SK-N-SH (cell line): ENCODE measurements around the gene SLC24A3. TPM values are rescaled to one million over a fixed set of nuclear protein-coding genes. Genes with fewer than 3 reads are reported as not detected.
A peak's percentile ranks its signal among the peaks of the same experiment; 100 is the strongest.

Experiments
- CTCF ChIA-PET: fragments of 300-600, 350-600 bp; formaldehyde crosslinking; extraction: SDS; loops from one replicate; lab custom pipeline; 2021; lab: Yijun Ruan, JAX
- POLR2A ChIA-PET: fragments of 350-600 bp; sonication (Branson Sonifier 250); formaldehyde crosslinking; extraction: SDS; loops from one replicate; lab custom pipeline; 2020; ENCODE audit warnings: antibody characterized with exemption, inconsistent platforms; lab: Yijun Ruan, JAX
- DNase-seq: peaks from one replicate; pipeline ENCODE4 v3.0.0; 2012
- H2AFZ ChIP-seq: fragments of 200-600 bp; sonication (generic); 2 replicates; pipeline ENCODE4 v1.8.1; 2016; ENCODE audit warnings: antibody characterized with exemption, mild to moderate bottlenecking, low read depth
- H3F3A ChIP-seq: fragments of 200-600 bp; sonication (generic); replicated peaks from 2 replicates; pipeline ENCODE3; 2016; ENCODE audit warnings: antibody characterized with exemption, mild to moderate bottlenecking; ENCODE audit not compliant: insufficient read depth
- H3K27ac ChIP-seq, 2 experiments: fragments of 200-500 bp in 1 of 2; fragments of 200-600 bp in 1 of 2; sonication (Bioruptor generic) in 1 of 2; sonication (generic), shearing (Covaris generic) in 1 of 2; 2 replicates each; pipeline versions ENCODE4 v1.5.1 to v1.6.1; 2014 to 2016; ENCODE audit warnings: low read depth in 2 of 2, inconsistent platforms in 1 of 2, low read length in 1 of 2, mild to moderate bottlenecking in 1 of 2, mixed read lengths in 1 of 2
- H3K27me3 ChIP-seq: fragments of 200-600 bp; sonication (generic), shearing (Covaris generic); 2 replicates; pipeline ENCODE4 v1.6.1; 2016; ENCODE audit warnings: mixed run types; ENCODE audit not compliant: insufficient read depth
- H3K36me3 ChIP-seq, 2 experiments: fragments of 200-500 bp in 1 of 2; fragments of 200-600 bp in 1 of 2; sonication (Bioruptor generic) in 1 of 2; sonication (generic) in 1 of 2; replicated peaks in 1 of 2; 2 replicates each; pipeline versions ENCODE3 to v1.5.1; 2014 to 2016; ENCODE audit warnings: low read length in 1 of 2, mild to moderate bottlenecking in 1 of 2; ENCODE audit not compliant: insufficient read depth in 2 of 2, control insufficient read depth in 1 of 2
- H3K4me1 ChIP-seq, 2 experiments: fragments of 200-500 bp in 1 of 2; fragments of 200-600 bp in 1 of 2; sonication (Bioruptor generic) in 1 of 2; sonication (generic), shearing (Covaris generic) in 1 of 2; 2 replicates each; pipeline versions ENCODE4 v1.5.1 to v1.6.1; 2014 to 2016; ENCODE audit warnings: low read depth in 1 of 2, low read length in 1 of 2, mixed run types in 1 of 2; ENCODE audit not compliant: insufficient read depth in 2 of 2, control insufficient read depth in 1 of 2
- H3K4me2 ChIP-seq: fragments of 200-600 bp; sonication (generic), shearing (Covaris generic); 2 replicates; pipeline ENCODE4 v1.6.1; 2017; ENCODE audit warnings: mixed run types
- H3K4me3 ChIP-seq, 2 experiments: fragments of 200-500 bp in 1 of 2; fragments of 200-600 bp in 1 of 2; sonication (Bioruptor generic) in 1 of 2; sonication (generic), shearing (Covaris generic) in 1 of 2; 2 replicates each; pipeline versions ENCODE4 v1.5.1 to v1.8.1; 2014 to 2016; ENCODE audit warnings: low read depth in 2 of 2, inconsistent platforms in 1 of 2, low read length in 1 of 2, mild to moderate bottlenecking in 1 of 2, mixed read lengths in 1 of 2, moderate library complexity in 1 of 2
- H3K79me2 ChIP-seq: fragments of 200-600 bp; sonication (generic); 2 replicates; pipeline ENCODE4 v1.8.1; 2017; ENCODE audit warnings: mild to moderate bottlenecking; ENCODE audit not compliant: insufficient read depth
- H3K9ac ChIP-seq: fragments of 200-600 bp; sonication (generic); 2 replicates; pipeline ENCODE4 v1.6.1; 2017; ENCODE audit warnings: mixed run types
- H3K9me2 ChIP-seq: fragments of 200-600 bp; sonication (generic); 2 replicates; pipeline ENCODE4 v1.6.1; 2017; ENCODE audit warnings: mixed run types
- H3K9me3 ChIP-seq: fragments of 200-600 bp; sonication (generic); 2 replicates; pipeline ENCODE4 v1.6.1; 2017; ENCODE audit warnings: mixed run types, mild to moderate bottlenecking, moderate library complexity
- H4K20me1 ChIP-seq: fragments of 200-600 bp; sonication (generic); 2 replicates; pipeline ENCODE4 v1.6.1; 2017; ENCODE audit warnings: mild to moderate bottlenecking, mixed run types; ENCODE audit not compliant: insufficient read depth
- CTCF ChIP-seq: fragments of 200-600 bp; sonication (generic); IDR thresholded peaks from 2 replicates; pipeline ENCODE4 v1.6.1; 2017; ENCODE audit warnings: antibody characterized with exemption, mild to moderate bottlenecking, moderate library complexity
- EP300 ChIP-seq, 2 experiments: IDR thresholded peaks; 2 replicates each; pipeline versions ENCODE4 v1.4.0 to v1.6.1; 2012; ENCODE audit warnings: borderline replicate concordance in 1 of 2, low read depth in 1 of 2, low read length in 1 of 2
- FOSL2 ChIP-seq: IDR thresholded peaks from 2 replicates; pipeline ENCODE4 v1.4.0; 2012; ENCODE audit warnings: low read depth, mild to moderate bottlenecking, moderate library complexity, borderline replicate concordance
- MAX ChIP-seq: IDR thresholded peaks from 2 replicates; pipeline ENCODE4 v1.4.0; 2012; ENCODE audit warnings: low read depth
- REST ChIP-seq: IDR thresholded peaks from 2 replicates; pipeline ENCODE4 v1.6.1; 2012; ENCODE audit warnings: mild to moderate bottlenecking, low read depth, low read length, moderate library complexity
- RFX5 ChIP-seq: IDR thresholded peaks from 2 replicates; pipeline ENCODE4 v1.6.1; 2012; ENCODE audit warnings: mild to moderate bottlenecking, improper control_type of control experiment, low read length
- TEAD4 ChIP-seq: IDR thresholded peaks from 2 replicates; pipeline ENCODE4 v1.4.0; 2012; ENCODE audit warnings: mild to moderate bottlenecking, borderline replicate concordance; ENCODE audit not compliant: insufficient read depth
- USF1 ChIP-seq: IDR thresholded peaks from 2 replicates; pipeline ENCODE4 v1.4.0; 2012; ENCODE audit warnings: low read depth, borderline replicate concordance
- USF2 ChIP-seq: fragments of 150-350 bp; IDR thresholded peaks from 2 replicates; pipeline ENCODE4 v1.6.1; 2017; ENCODE audit warnings: antibody characterized with exemption, low read length, low read depth, borderline replicate concordance
- ZBTB33 ChIP-seq: IDR thresholded peaks from 2 replicates; pipeline ENCODE4 v1.4.0; 2012; ENCODE audit warnings: low read depth, borderline replicate concordance
- WGBS: methylation state at CpG from one replicate; pipeline ENCODE4 v1.1.6; 2017; ENCODE audit warnings: low lambda C conversion rate; 5-methylcytosine and 5-hydroxymethylcytosine counted together
- polyA plus RNA-seq, 3 experiments: library from polyadenylated mRNA; depleted of rRNA; stranded (reverse); fragments of >200 nt; gene quantifications; 2 replicates each; pipeline ENCODE4 v1.2.3, GENCODE V29; 2012

Gene SLC24A3
- polyA plus RNA-seq, 1 of the 3 experiments (the other 2 are of a cell fraction), result not detected

- no peak for TF ChIP-seq TEAD4
Measured at GRCh38 chr20:19495905-19496703, 283.7 kb downstream of the SLC24A3 start (continued).

GRCh38 chr20:19497064-19497463 lies 284.6 kb downstream of the SLC24A3 start:
- H3K9me3 ChIP-seq, result no peaks in the 10 kb centered on the region
- no peaks in the 10 kb centered on the region for H3F3A ChIP-seq
- peak overlapping the region in 1 of 2 experiments; percentile 57; a peak in 2 of 4 replicates for H3K27ac ChIP-seq
- TF ChIP-seq MAX (no peak), FOSL2 (peak; percentile 6; the same call in 1 of the 2 replicates)
- H3K4me3 ChIP-seq, result no peak overlapping the region
- 27% methylated on average over 6 of the region's 6 CpGs for WGBS
- H3K4me2 ChIP-seq, result peak overlapping the region; percentile 28; the same call in 1 of the 2 replicates
- no peaks in the 10 kb centered on the region for H4K20me1 ChIP-seq
- no peaks in the 10 kb centered on the region for H3K9me2 ChIP-seq
- H3K36me3 ChIP-seq, result no peaks in the 10 kb centered on the region
- no peak overlapping the region; the same call in 1 of the 2 replicates for H2AFZ ChIP-seq
- no peaks in the 10 kb centered on the region for H3K27me3 ChIP-seq
- ChIA-PET POLR2A (no interaction called here), CTCF (no interaction called here)
- no peak overlapping the region for H3K9ac ChIP-seq
- peaks cover 0 to 14% of the 10 kb centered on the region in 2 experiments; a peak in 1 of 4 replicates for H3K4me1 ChIP-seq
- H3K79me2 ChIP-seq, result no peaks in the 10 kb centered on the region
- DNase-seq, result no peak

- Histone ChIP-seq H3K27ac (no peak overlapping the region), H3K79me2 (no peaks in the 10 kb centered on the region)
- CTCF ChIA-PET, result no interaction called here
- TF ChIP-seq FOSL2 (no peak), CTCF (no peak), USF2 (no peak), ZBTB33 (no peak), USF1 (no peak), EP300 (IDR thresholded peaks at IDR 0.05; ENCODE audit: borderline replicate concordance in 1 of 2, low read depth in 1 of 2, low read length in 1 of 2) (no peak), REST (no peak), RFX5 (no peak)
Measured at GRCh38 chr20:19498756-19499155, 286.3 kb downstream of the SLC24A3 start.

More at GRCh38 chr20:19498756-19499155, 286.3 kb downstream of the SLC24A3 start:
- no peaks in the 10 kb centered on the region for H3K9me3 ChIP-seq
- H3K9me2 ChIP-seq, result no peaks in the 10 kb centered on the region
- no peaks in the 10 kb centered on the region for H3K36me3 ChIP-seq
- H2AFZ ChIP-seq, result no peak overlapping the region
- peaks cover 0 to 14% of the 10 kb centered on the region in 2 experiments; a peak in 1 of 4 replicates for H3K4me1 ChIP-seq
- H4K20me1 ChIP-seq, result no peaks in the 10 kb centered on the region
- H3K4me2 ChIP-seq, result no peak overlapping the region
- no peaks in the 10 kb centered on the region for H3F3A ChIP-seq
- POLR2A ChIA-PET, result no interaction called here
- no peaks in the 10 kb centered on the region for H3K27me3 ChIP-seq
- WGBS, result 34% methylated on average over 5 of the region's 5 CpGs
- DNase-seq, result no peak
- H3K9ac ChIP-seq, result no peak overlapping the region
- no peak overlapping the region for H3K4me3 ChIP-seq
